Endothelial cell of umbilical vein (primary cell): ENCODE measurements around the gene DMXL1. TPM values are rescaled to one million over a fixed set of nuclear protein-coding genes. Genes with fewer than 3 reads are reported as not detected.

Experiments
- BruUV-seq: library from RNA; stranded (reverse); fragments of 400-500 nt; replicated peaks from 2 replicates; lab custom pipeline; 2021; lab: Mats Ljungman, UMichigan
- CTCF ChIA-PET: fragments of 300-600, 350-600 bp; sonication (Branson Sonifier 250); formaldehyde crosslinking; loops from one replicate; lab custom pipeline; 2021; ENCODE audit warnings: antibody characterized with exemption, inconsistent platforms; lab: Charles Lee
- POLR2A ChIA-PET: fragments of 300-600, 350-600 bp; sonication (Branson Sonifier 250); formaldehyde crosslinking; loops from one replicate; lab custom pipeline; 2021; ENCODE audit warnings: antibody characterized with exemption, inconsistent platforms; lab: Charles Lee
- DNase-seq: peaks from one replicate; pipeline ENCODE4 v3.0.0-alpha.2; 2011; ENCODE audit warnings: low read depth, low spot score
- FAIRE-seq: peaks from 2 replicates; lab custom pipeline; 2011; peaks lifted over from hg19 to GRCh38; lab: Jason Lieb, UNC
- H2AFZ ChIP-seq: 2 replicates; pipeline ENCODE4 v1.6.0; 2012; ENCODE audit warnings: low read depth, low read length, control low read depth, inconsistent platforms
- H3K27ac ChIP-seq: 2 replicates; pipeline ENCODE4 v1.5.1; 2011; ENCODE audit warnings: low read depth, mild to moderate bottlenecking, control low read depth, low read length, moderate library complexity; ENCODE audit not compliant: insufficient read depth
- H3K27me3 ChIP-seq, 2 experiments: 2 replicates each; pipeline versions ENCODE4 v1.6.0 to v1.6.1; 2011; ENCODE audit warnings: low read length in 2 of 2, mixed read lengths in 1 of 2; ENCODE audit not compliant: control insufficient read depth in 2 of 2, insufficient read depth in 2 of 2
- H3K36me3 ChIP-seq, 2 experiments: 2 replicates in 1 of 2; 3 replicates in 1 of 2; pipeline ENCODE4 v1.5.1; 2011; ENCODE audit warnings: low read length in 2 of 2, mild to moderate bottlenecking in 1 of 2, moderate library complexity in 1 of 2; ENCODE audit not compliant: control insufficient read depth in 2 of 2, insufficient read depth in 2 of 2; ENCODE audit errors: extremely low read depth in 1 of 2
- H3K4me1 ChIP-seq: 3 replicates; pipeline ENCODE4 v1.5.1; 2011; ENCODE audit warnings: mild to moderate bottlenecking, low read length; ENCODE audit not compliant: control insufficient read depth, insufficient read depth; ENCODE audit errors: extremely low read depth
- H3K4me2 ChIP-seq: 2 replicates; pipeline ENCODE4 v1.6.1; 2011; ENCODE audit warnings: low read length, control low read depth, mixed read lengths; ENCODE audit not compliant: insufficient read depth
- H3K4me3 ChIP-seq, 3 experiments: fragments of 200-600 bp in 1 of 3; sonication (generic), shearing (Covaris generic) in 1 of 3; replicated peaks in 1 of 3; 2 replicates each; pipeline ENCODE4 v1.5.1; 2011 to 2016; ENCODE audit warnings: control low read depth in 3 of 3, low read length in 3 of 3, mild to moderate bottlenecking in 2 of 3, inconsistent platforms in 1 of 3, low read depth in 1 of 3, moderate library complexity in 1 of 3; ENCODE audit not compliant: insufficient read depth in 1 of 3
- H3K79me2 ChIP-seq: 2 replicates; pipeline ENCODE4 v1.6.0; 2012; ENCODE audit warnings: low read length, inconsistent platforms; ENCODE audit not compliant: control insufficient read depth, insufficient read depth
- H3K9ac ChIP-seq: replicated peaks from 2 replicates; pipeline ENCODE3; 2011; ENCODE audit warnings: low read length, control low read depth; ENCODE audit not compliant: insufficient read depth; ENCODE audit errors: extremely low read depth
- H3K9me1 ChIP-seq: replicated peaks from 3 replicates; pipeline ENCODE4 v1.6.0; 2011; ENCODE audit warnings: mild to moderate bottlenecking, low read length; ENCODE audit not compliant: control insufficient read depth, insufficient read depth; ENCODE audit errors: extremely low read depth
- H3K9me3 ChIP-seq: replicated peaks from 2 replicates; pipeline ENCODE4 v1.5.1; 2012; ENCODE audit warnings: low read length, inconsistent platforms; ENCODE audit not compliant: control insufficient read depth, insufficient read depth
- H4K20me1 ChIP-seq: replicated peaks from 2 replicates; pipeline ENCODE3; 2011; ENCODE audit warnings: mild to moderate bottlenecking, low read length; ENCODE audit not compliant: control insufficient read depth, insufficient read depth; ENCODE audit errors: extremely low read depth
- CTCF ChIP-seq, 2 donors: IDR thresholded peaks; 1 replicate in 1 of 2; 2 replicates in 1 of 2; pipeline ENCODE4 v1.5.1; 2011; ENCODE audit warnings: low read length in 2 of 2, mild to moderate bottlenecking in 2 of 2, moderate library complexity in 2 of 2, control low read depth in 1 of 2, inconsistent platforms in 1 of 2, low read depth in 1 of 2; ENCODE audit not compliant: insufficient read depth in 1 of 2; ENCODE audit errors: extremely low read depth in 1 of 2
- EZH2 ChIP-seq: IDR thresholded peaks from 2 replicates; pipeline ENCODE4 v1.6.1; 2012; ENCODE audit warnings: borderline replicate concordance, low read depth, mild to moderate bottlenecking, moderate library complexity, low read length, inconsistent platforms; ENCODE audit not compliant: severe bottlenecking
- FOS ChIP-seq: IDR thresholded peaks from 2 replicates; pipeline ENCODE4 v1.6.1; 2011; ENCODE audit warnings: mild to moderate bottlenecking, low read length, moderate library complexity, borderline replicate concordance; ENCODE audit not compliant: insufficient read depth
- GATA2 ChIP-seq: IDR thresholded peaks from 2 replicates; pipeline ENCODE4 v1.7.0; 2011; ENCODE audit warnings: low read depth, mild to moderate bottlenecking, moderate library complexity, mixed read lengths, low read length; ENCODE audit not compliant: insufficient read length, insufficient read depth
- JUN ChIP-seq: IDR thresholded peaks from 2 replicates; pipeline ENCODE4 v1.6.1; 2011; ENCODE audit warnings: borderline replicate concordance, low read depth; ENCODE audit not compliant: insufficient read length, insufficient read depth
- MAX ChIP-seq: IDR thresholded peaks from 2 replicates; pipeline ENCODE4 v1.6.1; 2011; ENCODE audit not compliant: insufficient read depth, insufficient read length
- MYC ChIP-seq: IDR thresholded peaks from one replicate; pipeline ENCODE4 v1.6.1; 2011; ENCODE audit warnings: mild to moderate bottlenecking, low read depth, low read length
- POLR2A ChIP-seq: IDR thresholded peaks from 2 replicates; pipeline ENCODE4 v1.6.1; 2012; ENCODE audit warnings: low read depth, mild to moderate bottlenecking, control low read depth, low read length
- POLR2AphosphoS5 ChIP-seq: IDR thresholded peaks from 2 replicates; pipeline ENCODE4 v1.6.1; 2012; ENCODE audit warnings: low read depth, mild to moderate bottlenecking, control low read depth, low read length, moderate library complexity; ENCODE audit not compliant: insufficient read depth
- dilution Hi-C: fragments of 300-500 bp; cut with MboI; formaldehyde crosslinking; loops from one replicate; pipeline ENCODE4 v1.15.0; 2019; ENCODE audit warnings: low sequenced_read_pairs; ENCODE audit not compliant: extremely low pct_ligation_motif_present
- intact Hi-C: fragments of 100-400 bp; cut with micrococcal nuclease; formaldehyde crosslinking; loops from one replicate; pipeline ENCODE4 v1.10.0; 2022
- polyA plus RNA-seq, 4 experiments: library from polyadenylated mRNA; depleted of rRNA in 3 of 4; stranded (reverse) in 3 of 4; unstranded in 1 of 4; fragments of >200 nt; gene quantifications; 2 replicates each; pipeline versions ENCODE4 v1.2.1 to v1.2.3, GENCODE V29; 2011 to 2012; ENCODE audit warnings: missing spikeins in 1 of 4
- total RNA-seq: library from RNA; stranded (reverse); gene quantifications from 2 replicates; pipeline ENCODE4 v1.2.3, GENCODE V29; 2021

DMXL1 gene
- total and polyA plus RNA-seq, 2 donors (not counting 3 experiments of a cell fraction or from before 2014, with no cell fraction given) = 5.4 to 24.7 TPM

- Histone ChIP-seq H3K27ac (no peak overlapping the region), H3K9me3 (no peaks in the 10 kb centered on the region), H3K4me3 (no peak overlapping the region), H3K27me3 (no peaks in the 10 kb centered on the region), H3K9ac (no peak overlapping the region), H3K36me3 (no peaks in the 10 kb centered on the region), H3K79me2 (peaks cover 28% of the 10 kb centered on the region), H3K4me1 (no peaks in the 10 kb centered on the region), H2AFZ (no peak overlapping the region), H4K20me1 (peaks cover 4% of the 10 kb centered on the region), H3K9me1 (no peaks in the 10 kb centered on the region), H3K4me2 (no peak overlapping the region)
- no peak for DNase-seq
- dilution Hi-C loops = no loop called here
- no peak for TF ChIP-seq POLR2A
- intact Hi-C loops = no loop called here
- POLR2A ChIA-PET = no interaction called here
- CTCF ChIA-PET = interaction anchor here (1.0 kb wide), 1 partner anchor 91 kb away, joined by 3 read pairs; the partner anchor contains the start of gene DTWD2
- FAIRE-seq = no peak
- BruUV-seq = no TSS peak
These were observed 8.0 kb downstream of the DMXL1 start for GRCh38 chr5:119078861-119079260.

- no peaks in the 10 kb centered on the region for H3K9me3 ChIP-seq
- no peaks in the 10 kb centered on the region for H3K4me1 ChIP-seq
- peaks cover 4% of the 10 kb centered on the region for H4K20me1 ChIP-seq
- no peaks in the 10 kb centered on the region for H3K9me1 ChIP-seq
- FAIRE-seq (no peak), DNase-seq (no peak)
- ChIA-PET CTCF (no interaction called here), POLR2A (no interaction called here)
- TF ChIP-seq FOS (no peak), MAX (no peak), JUN (no peak), MYC (no peak), CTCF (IDR thresholded peaks at IDR 0.05; ENCODE audit: extremely low read depth in 1 of 2, insufficient read depth in 1 of 2, low read depth in 1 of 2, low read length in 2 of 2) (no peak), POLR2A (no peak), EZH2 (no peak), GATA2 (no peak), POLR2AphosphoS5 (no peak)
- no peaks in the 10 kb centered on the region for H3K36me3 ChIP-seq
- no peak overlapping the region for H3K9ac ChIP-seq
- no peak overlapping the region for H3K4me2 ChIP-seq
- BruUV-seq = no TSS peak
- dilution Hi-C loops = no loop called here
- H2AFZ ChIP-seq = no peak overlapping the region
- intact Hi-C loops = no loop called here
- no peaks in the 10 kb centered on the region for H3K27me3 ChIP-seq
- H3K27ac ChIP-seq = no peak overlapping the region
- peaks cover 24% of the 10 kb centered on the region for H3K79me2 ChIP-seq
- H3K4me3 ChIP-seq = no peak overlapping the region
These were observed 8.5 kb downstream of the DMXL1 start for GRCh38 chr5:119079318-119079921.
